IMR-90 (cell line): Measurements from ENCODE around the gene ADAMTS5. TPM values are rescaled to one million over a fixed set of nuclear protein-coding genes. Genes with fewer than 3 reads are reported as not detected.

Source experiments
- ATAC-seq: fragments of 200-7000 bp; cut with Tn5 transposase; 2 replicates; pipeline ENCODE4 v1.9.1; 2020; ENCODE audit warnings: low read depth, mild to moderate bottlenecking, moderate library complexity
- BruUV-seq: library from RNA; stranded (reverse); fragments of 400-500 nt; replicated peaks from 2 replicates; lab custom pipeline; 2021; lab: Mats Ljungman, UMichigan
- CTCF ChIA-PET: fragments of 300-600 bp; formaldehyde crosslinking; extraction: SDS; loops from one replicate; lab custom pipeline; 2021; ENCODE audit warnings: antibody characterized with exemption; lab: Yijun Ruan, JAX
- POLR2A ChIA-PET: fragments of 300-600 bp; sonication (Branson Sonifier 250); formaldehyde crosslinking; loops from one replicate; lab custom pipeline; 2022; ENCODE audit warnings: antibody characterized with exemption; ENCODE audit not compliant: unreplicated experiment; lab: Charles Lee
- DNase-seq: peaks from one replicate; pipeline ENCODE4 v3.0.0; 2013
- H2AFZ ChIP-seq: replicated peaks from 2 replicates; pipeline ENCODE3; 2013; ENCODE audit warnings: low read length, mild to moderate bottlenecking; ENCODE audit not compliant: poor library complexity
- H2AK5ac ChIP-seq: 2 replicates; pipeline ENCODE4 v1.6.1; 2013; ENCODE audit warnings: low read depth, low read length, inconsistent platforms
- H2AK9ac ChIP-seq: replicated peaks from 2 replicates; pipeline ENCODE3; 2013; ENCODE audit warnings: mild to moderate bottlenecking, low read depth, low read length, moderate library complexity; ENCODE audit not compliant: poor library complexity
- H2BK120ac ChIP-seq: 2 replicates; pipeline ENCODE4 v1.6.1; 2013; ENCODE audit warnings: low read depth, low read length, inconsistent platforms
- H2BK15ac ChIP-seq: 3 replicates; pipeline ENCODE4 v1.6.1; 2013; ENCODE audit warnings: low read depth, low read length, inconsistent platforms
- H2BK20ac ChIP-seq: 2 replicates; pipeline ENCODE4 v1.6.1; 2013; ENCODE audit warnings: low read depth, mild to moderate bottlenecking, inconsistent platforms, low read length, moderate library complexity
- H2BK5ac ChIP-seq: 2 replicates; pipeline ENCODE4 v1.6.1; 2013; ENCODE audit warnings: mild to moderate bottlenecking, low read depth, low read length, inconsistent platforms; ENCODE audit not compliant: poor library complexity, severe bottlenecking
- H3K14ac ChIP-seq: replicated peaks from 2 replicates; pipeline ENCODE4 v1.6.1; 2013; ENCODE audit warnings: low read depth, low read length, inconsistent platforms
- H3K18ac ChIP-seq: 2 replicates; pipeline ENCODE4 v1.6.1; 2013; ENCODE audit warnings: low read depth, low read length, control low read depth
- H3K23ac ChIP-seq: 2 replicates; pipeline ENCODE4 v1.6.1; 2013; ENCODE audit warnings: low read depth, low read length, inconsistent platforms
- H3K27ac ChIP-seq: 2 replicates; pipeline ENCODE4 v1.5.1; 2013; ENCODE audit warnings: mild to moderate bottlenecking, control low read depth, low read length; ENCODE audit not compliant: insufficient read depth
- H3K27me3 ChIP-seq: 2 replicates; pipeline ENCODE4 v1.6.1; 2013; ENCODE audit warnings: low read length; ENCODE audit not compliant: control insufficient read depth, insufficient read depth
- H3K36me3 ChIP-seq: 2 replicates; pipeline ENCODE4 v1.6.1; 2013; ENCODE audit warnings: low read length, mixed read lengths; ENCODE audit not compliant: control insufficient read depth, insufficient read depth
- H3K4ac ChIP-seq: 2 replicates; pipeline ENCODE4 v1.6.1; 2013; ENCODE audit warnings: low read depth, low read length, inconsistent platforms
- H3K4me1 ChIP-seq: 2 replicates; pipeline ENCODE4 v1.6.1; 2013; ENCODE audit warnings: low read length, mixed read lengths; ENCODE audit not compliant: control insufficient read depth, insufficient read depth
- H3K4me2 ChIP-seq: 2 replicates; pipeline ENCODE4 v1.6.1; 2013; ENCODE audit warnings: low read depth, mild to moderate bottlenecking, control low read depth, low read length, moderate library complexity
- H3K4me3 ChIP-seq: 2 replicates; pipeline ENCODE4 v1.5.1; 2013; ENCODE audit warnings: low read depth, mild to moderate bottlenecking, control low read depth, low read length, moderate library complexity; ENCODE audit not compliant: insufficient read depth
- H3K56ac ChIP-seq: 2 replicates; pipeline ENCODE4 v1.6.1; 2013; ENCODE audit warnings: low read length, inconsistent platforms; ENCODE audit not compliant: insufficient read depth; ENCODE audit errors: extremely low read depth
- H3K79me1 ChIP-seq, 2 experiments: 2 replicates each; pipeline ENCODE4 v1.6.1; 2013; ENCODE audit warnings: low read length in 2 of 2, inconsistent platforms in 1 of 2, low read depth in 1 of 2
- H3K9ac ChIP-seq: 2 replicates; pipeline ENCODE4 v1.6.1; 2013; ENCODE audit warnings: low read depth, low read length, control low read depth
- H3K9me1 ChIP-seq: 2 replicates; pipeline ENCODE4 v1.6.1; 2013; ENCODE audit warnings: low read length, inconsistent platforms; ENCODE audit not compliant: insufficient read depth
- H3K9me3 ChIP-seq: 2 replicates; pipeline ENCODE4 v1.6.1; 2013; ENCODE audit warnings: low read length; ENCODE audit not compliant: control insufficient read depth, insufficient read depth
- H4K20me1 ChIP-seq: 2 replicates; pipeline ENCODE4 v1.6.1; 2013; ENCODE audit warnings: low read length, inconsistent platforms; ENCODE audit not compliant: insufficient read depth
- H4K5ac ChIP-seq: 2 replicates; pipeline ENCODE4 v1.6.1; 2013; ENCODE audit warnings: mild to moderate bottlenecking, low read depth, low read length, control low read depth
- H4K8ac ChIP-seq, 2 experiments: 2 replicates each; pipeline ENCODE4 v1.6.1; 2013; ENCODE audit warnings: low read depth in 2 of 2, low read length in 2 of 2, control low read depth in 1 of 2, inconsistent platforms in 1 of 2
- H4K91ac ChIP-seq: 2 replicates; pipeline ENCODE4 v1.6.1; 2013; ENCODE audit warnings: low read depth, low read length, inconsistent platforms; ENCODE audit not compliant: insufficient read depth
- BHLHE40 ChIP-seq: fragments of 150-350 bp; IDR thresholded peaks from 2 replicates; pipeline ENCODE4 v1.6.1; 2016; ENCODE audit warnings: mild to moderate bottlenecking, low read depth, low read length
- CEBPB ChIP-seq: IDR thresholded peaks from 2 replicates; pipeline ENCODE4 v1.6.1; 2012; ENCODE audit warnings: low read depth, low read length, improper control_type of control experiment
- CHD1 ChIP-seq: IDR thresholded peaks from 2 replicates; pipeline ENCODE4 v1.6.1; 2012; ENCODE audit warnings: low read depth, low read length, improper control_type of control experiment
- FOS ChIP-seq: fragments of 150-350 bp; IDR thresholded peaks from 2 replicates; pipeline ENCODE4 v1.6.1; 2016; ENCODE audit warnings: low read depth, low read length
- MAFK ChIP-seq: IDR thresholded peaks from 2 replicates; pipeline ENCODE4 v1.6.1; 2012; ENCODE audit warnings: low read depth, low read length, improper control_type of control experiment
- MAZ ChIP-seq: IDR thresholded peaks from 2 replicates; pipeline ENCODE4 v1.6.1; 2012; ENCODE audit warnings: low read depth, mild to moderate bottlenecking, low read length, improper control_type of control experiment, moderate library complexity, borderline replicate concordance
- MXI1 ChIP-seq: IDR thresholded peaks from 2 replicates; pipeline ENCODE4 v1.6.1; 2012; ENCODE audit warnings: low read depth, mild to moderate bottlenecking, low read length, moderate library complexity, borderline replicate concordance
- NFE2L2 ChIP-seq: fragments of 150-350 bp; IDR thresholded peaks from 2 replicates; pipeline ENCODE4 v1.6.1; 2016; ENCODE audit warnings: low read depth, mild to moderate bottlenecking, low read length
- POLR2A ChIP-seq: IDR thresholded peaks from 2 replicates; pipeline ENCODE4 v1.6.1; 2012; ENCODE audit warnings: mild to moderate bottlenecking, low read depth, low read length
- RAD21 ChIP-seq: IDR thresholded peaks from 2 replicates; pipeline ENCODE4 v1.6.1; 2012; ENCODE audit warnings: low read length, improper control_type of control experiment
- RCOR1 ChIP-seq: IDR thresholded peaks from 2 replicates; pipeline ENCODE4 v1.6.1; 2012; ENCODE audit warnings: mild to moderate bottlenecking, low read length, improper control_type of control experiment; ENCODE audit not compliant: insufficient replicate concordance
- RFX5 ChIP-seq: IDR thresholded peaks from 2 replicates; pipeline ENCODE4 v1.8.0; 2012; ENCODE audit warnings: low read depth, mild to moderate bottlenecking, low read length, moderate library complexity
- SMC3 ChIP-seq: fragments of 150-350 bp; IDR thresholded peaks from 2 replicates; pipeline ENCODE4 v1.6.1; 2016; ENCODE audit warnings: low read depth, mild to moderate bottlenecking, antibody characterized with exemption, low read length, moderate library complexity
- WGBS, 2 experiments: methylation state at CpG; one replicate each; pipeline versions ENCODE4 v1.1.5 to v1.1.7; 2013; ENCODE audit warnings: missing lambda C conversion rate in 2 of 2; ENCODE audit not compliant: insufficient read length in 1 of 2; ENCODE audit errors: extremely low coverage in 2 of 2; 5-methylcytosine and 5-hydroxymethylcytosine counted together
- dilution Hi-C: fragments of 300-500 bp; cut with HindIII; formaldehyde crosslinking; loops from one replicate; pipeline ENCODE4 v1.14.3; 2018; ENCODE audit warnings: low sequenced_read_pairs; ENCODE audit not compliant: unreplicated experiment
- in situ Hi-C: fragments of 300-500 bp; cut with MboI; formaldehyde crosslinking; loops from 3 replicates; pipeline ENCODE4 v1.14.3; 2019; ENCODE audit warnings: low sequenced_read_pairs, inconsistent platforms, mixed read lengths
- intact Hi-C: fragments of 100-400 bp; cut with micrococcal nuclease; formaldehyde crosslinking; loops from 2 replicates; pipeline ENCODE4 v1.10.0; 2022
- polyA plus RNA-seq, 3 experiments: library from polyadenylated mRNA; depleted of rRNA; stranded (reverse); fragments of >200 nt; gene quantifications; 2 replicates each; pipeline ENCODE4 v1.2.3, GENCODE V29; 2012; ENCODE audit warnings: low replicate concordance in 1 of 3
- total RNA-seq: library from RNA; depleted of rRNA; stranded (reverse); fragments of >200 nt; gene quantifications from 2 replicates; pipeline ENCODE4 v1.2.3, GENCODE V29; 2012
- TF ChIP-seq, protein P1 (sequence below): conservative IDR thresholded peaks from 2 replicates; pipeline ENCODE4 v1.5.1; 2012; ENCODE audit warnings: mild to moderate bottlenecking, low read depth, low read length, improper control_type of control experiment
- TF ChIP-seq, protein P2 (sequence below): fragments of 150-350 bp; IDR thresholded peaks from 2 replicates; pipeline ENCODE4 v1.6.1; 2016; ENCODE audit warnings: low read depth, mild to moderate bottlenecking, low read length, moderate library complexity, borderline replicate concordance
- TF ChIP-seq, protein P3 (sequence below): fragments of 150-350 bp; IDR thresholded peaks from 2 replicates; pipeline ENCODE4 v1.6.1; 2017; ENCODE audit warnings: mild to moderate bottlenecking, antibody characterized with exemption, low read length, low read depth

Gene ADAMTS5
- total and polyA plus RNA-seq, 2 of the 4 experiments (the other 2 are of a cell fraction), result 0.54 to 0.58 TPM

DNA sequence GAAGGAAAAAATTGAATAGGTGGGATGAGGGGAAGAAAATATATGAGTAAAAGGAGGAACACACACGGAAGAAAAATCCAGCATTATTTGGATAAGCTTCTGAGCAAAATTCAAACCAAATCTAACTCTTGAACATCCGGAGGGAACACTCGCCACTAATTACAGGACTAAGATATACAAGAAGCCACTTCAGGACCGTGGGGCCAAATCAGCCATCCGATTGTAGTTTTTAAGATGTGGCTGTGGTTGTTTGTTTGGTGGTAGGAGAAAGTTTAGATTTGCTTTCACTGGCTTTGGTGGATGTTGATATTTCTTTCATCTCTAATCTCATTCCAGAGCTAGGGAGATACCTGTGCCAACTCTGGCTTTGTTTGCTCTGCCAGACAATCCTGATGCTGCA lies 78.0 kb downstream of the ADAMTS5 start:
- 100% methylated on average over 1 of the region's 5 CpGs; no CpG with 5 or more reads in 1 of the 2 experiments for WGBS, 2 experiments
- Histone ChIP-seq H3K4me3 (no peak overlapping the region), H2BK15ac (no peak overlapping the region), H3K4ac (no peak overlapping the region), H3K9ac (no peak overlapping the region), H2AK5ac (no peak overlapping the region), H3K23ac (no peak overlapping the region), H2AFZ (no peak overlapping the region), H3K18ac (no peak overlapping the region), H4K8ac (no peak overlapping the region), H2AK9ac (no peak overlapping the region), H2BK120ac (no peak overlapping the region), H3K9me1 (no peaks in the 10 kb centered on the region), H2BK5ac (no peak overlapping the region), H3K4me2 (no peak overlapping the region), H3K9me3 (no peaks in the 10 kb centered on the region), H4K20me1 (no peaks in the 10 kb centered on the region), H4K5ac (no peak overlapping the region), H4K91ac (no peak overlapping the region), H3K79me1 (no peaks in the 10 kb centered on the region), H2BK20ac (no peak overlapping the region), H3K27ac (no peak overlapping the region), H3K14ac (no peak overlapping the region), H3K27me3 (no peaks in the 10 kb centered on the region), H3K36me3 (no peaks in the 10 kb centered on the region), H3K56ac (no peak overlapping the region), H3K4me1 (peaks cover 2% of the 10 kb centered on the region; the same call in 1 of the 2 replicates)
- no TSS peak for BruUV-seq
- in situ Hi-C loops, result no loop called here
- TF ChIP-seq, protein P1, sequence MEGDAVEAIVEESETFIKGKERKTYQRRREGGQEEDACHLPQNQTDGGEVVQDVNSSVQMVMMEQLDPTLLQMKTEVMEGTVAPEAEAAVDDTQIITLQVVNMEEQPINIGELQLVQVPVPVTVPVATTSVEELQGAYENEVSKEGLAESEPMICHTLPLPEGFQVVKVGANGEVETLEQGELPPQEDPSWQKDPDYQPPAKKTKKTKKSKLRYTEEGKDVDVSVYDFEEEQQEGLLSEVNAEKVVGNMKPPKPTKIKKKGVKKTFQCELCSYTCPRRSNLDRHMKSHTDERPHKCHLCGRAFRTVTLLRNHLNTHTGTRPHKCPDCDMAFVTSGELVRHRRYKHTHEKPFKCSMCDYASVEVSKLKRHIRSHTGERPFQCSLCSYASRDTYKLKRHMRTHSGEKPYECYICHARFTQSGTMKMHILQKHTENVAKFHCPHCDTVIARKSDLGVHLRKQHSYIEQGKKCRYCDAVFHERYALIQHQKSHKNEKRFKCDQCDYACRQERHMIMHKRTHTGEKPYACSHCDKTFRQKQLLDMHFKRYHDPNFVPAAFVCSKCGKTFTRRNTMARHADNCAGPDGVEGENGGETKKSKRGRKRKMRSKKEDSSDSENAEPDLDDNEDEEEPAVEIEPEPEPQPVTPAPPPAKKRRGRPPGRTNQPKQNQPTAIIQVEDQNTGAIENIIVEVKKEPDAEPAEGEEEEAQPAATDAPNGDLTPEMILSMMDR, result no peak
- no peak for TF ChIP-seq CEBPB
- TF ChIP-seq RCOR1, result no peak
- no peak for TF ChIP-seq RAD21
- TF ChIP-seq, protein P2, sequence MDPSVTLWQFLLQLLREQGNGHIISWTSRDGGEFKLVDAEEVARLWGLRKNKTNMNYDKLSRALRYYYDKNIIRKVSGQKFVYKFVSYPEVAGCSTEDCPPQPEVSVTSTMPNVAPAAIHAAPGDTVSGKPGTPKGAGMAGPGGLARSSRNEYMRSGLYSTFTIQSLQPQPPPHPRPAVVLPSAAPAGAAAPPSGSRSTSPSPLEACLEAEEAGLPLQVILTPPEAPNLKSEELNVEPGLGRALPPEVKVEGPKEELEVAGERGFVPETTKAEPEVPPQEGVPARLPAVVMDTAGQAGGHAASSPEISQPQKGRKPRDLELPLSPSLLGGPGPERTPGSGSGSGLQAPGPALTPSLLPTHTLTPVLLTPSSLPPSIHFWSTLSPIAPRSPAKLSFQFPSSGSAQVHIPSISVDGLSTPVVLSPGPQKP, result no peak
- TF ChIP-seq, protein P3, sequence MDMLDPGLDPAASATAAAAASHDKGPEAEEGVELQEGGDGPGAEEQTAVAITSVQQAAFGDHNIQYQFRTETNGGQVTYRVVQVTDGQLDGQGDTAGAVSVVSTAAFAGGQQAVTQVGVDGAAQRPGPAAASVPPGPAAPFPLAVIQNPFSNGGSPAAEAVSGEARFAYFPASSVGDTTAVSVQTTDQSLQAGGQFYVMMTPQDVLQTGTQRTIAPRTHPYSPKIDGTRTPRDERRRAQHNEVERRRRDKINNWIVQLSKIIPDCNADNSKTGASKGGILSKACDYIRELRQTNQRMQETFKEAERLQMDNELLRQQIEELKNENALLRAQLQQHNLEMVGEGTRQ, result no peak
- no peak for TF ChIP-seq RFX5
- no peak for TF ChIP-seq NFE2L2
- no peak for TF ChIP-seq POLR2A
- no peak for TF ChIP-seq SMC3
- TF ChIP-seq FOS, result no peak
- TF ChIP-seq MAFK, result no peak
- no peak for TF ChIP-seq MAZ
- TF ChIP-seq BHLHE40, result no peak
- no peak for TF ChIP-seq CHD1
- no peak for TF ChIP-seq MXI1
- dilution Hi-C loops, result no loop called here
- ChIA-PET POLR2A (no interaction called here), CTCF (interaction anchor here (1.0 to 1.2 kb wide), 2 partner anchors 12 to 62 kb away, joined by 3 read pairs; no protein-coding TSS in a partner anchor)
- intact Hi-C loops, result no loop called here
- no peak for DNase-seq
- no peak for ATAC-seq
